Spleen (tissue), 11 donors: ENCODE measurements around the gene PRKCQ. TPM values are rescaled to one million over a fixed set of nuclear protein-coding genes. Genes with fewer than 3 reads are reported as not detected.
"Not testable (repeated sequence)": the region's sequence is repeated elsewhere in the genome, so short reads cannot be mapped to it uniquely, and the experiment has no call there.

Source experiments
- DNase-seq: peaks from one replicate; pipeline ENCODE4 v3.0.0-alpha.2; 2020
- H3K27ac ChIP-seq, 8 donors: fragments of 200-600 bp; sonication (generic) in 7 of 8; 1 replicate in 4 of 8; 2 replicates in 4 of 8; pipeline versions ENCODE4 v1.5.0 to v1.8.0; 2016 to 2021; ENCODE audit warnings: inconsistent platforms in 4 of 8, mild to moderate bottlenecking in 4 of 8, moderate library complexity in 1 of 8
- H3K27me3 ChIP-seq, 7 donors: fragments of 200-600 bp; sonication (generic) in 6 of 7; replicated peaks in 1 of 7; 1 replicate in 4 of 7; 2 replicates in 3 of 7; pipeline versions ENCODE4 v1.5.0 to v1.8.0; 2016 to 2021; ENCODE audit warnings: inconsistent platforms in 3 of 7, mild to moderate bottlenecking in 1 of 7
- H3K36me3 ChIP-seq, 6 donors: fragments of 200-600 bp; sonication (generic) in 5 of 6; 1 replicate in 4 of 6; 2 replicates in 2 of 6; pipeline versions ENCODE4 v1.5.0 to v1.8.0; 2016 to 2021; ENCODE audit warnings: inconsistent platforms in 2 of 6
- H3K4me1 ChIP-seq, 6 donors: fragments of 200-600 bp; sonication (generic) in 5 of 6; 1 replicate in 3 of 6; 2 replicates in 3 of 6; pipeline versions ENCODE4 v1.5.0 to v1.8.0; 2016 to 2021; ENCODE audit warnings: inconsistent platforms in 3 of 6
- H3K4me3 ChIP-seq, 8 donors: fragments of 200-600 bp; sonication (generic) in 7 of 8; 1 replicate in 4 of 8; 2 replicates in 4 of 8; pipeline versions ENCODE4 v1.5.0 to v1.8.0; 2016 to 2021; ENCODE audit warnings: inconsistent platforms in 4 of 8, mild to moderate bottlenecking in 4 of 8, moderate library complexity in 2 of 8
- H3K9me3 ChIP-seq, 8 donors: fragments of 200-600 bp; sonication (generic) in 7 of 8; 1 replicate in 4 of 8; 2 replicates in 4 of 8; pipeline versions ENCODE4 v1.5.0 to v1.8.0; 2016 to 2021; ENCODE audit warnings: inconsistent platforms in 4 of 8
- CTCF ChIP-seq, 11 experiments: fragments of 200-600 bp in 7 of 11; fragments of 450-650 bp in 4 of 11; sonication (generic) in 4 of 11; IDR thresholded peaks in 8 of 11; conservative IDR thresholded peaks in 3 of 11; 1 replicate in 7 of 11; 2 replicates in 4 of 11; pipeline versions ENCODE4 v1.4.0 to v1.8.0; 2016 to 2021; ENCODE audit warnings: antibody characterized with exemption in 11 of 11, inconsistent platforms in 4 of 11, mild to moderate bottlenecking in 1 of 11
- POLR2A ChIP-seq, 3 donors: fragments of 450-650 bp; IDR thresholded peaks; one replicate each; pipeline ENCODE4 v1.5.1; 2017; ENCODE audit warnings: antibody characterized with exemption in 3 of 3, mild to moderate bottlenecking in 1 of 3
- POLR2AphosphoS5 ChIP-seq, 3 donors: sonication (generic); formaldehyde crosslinking; IDR thresholded peaks; one replicate each; pipeline ENCODE4 v1.5.1; 2017; ENCODE audit warnings: antibody characterized with exemption in 3 of 3
- WGBS, 5 donors: extraction: QIAGEN DNeasy Blood & Tissue Kit in 3 of 5; methylation state at CpG; one replicate each; pipeline versions ENCODE4 v1.1.5 to v1.1.7; 2013 to 2018; 5-methylcytosine and 5-hydroxymethylcytosine counted together
- intact Hi-C: fragments of 100-400 bp; cut with DNase I; formaldehyde crosslinking; loops from one replicate; pipeline ENCODE4 v1.15.0; 2023; ENCODE audit warnings: low total_unique reads
- polyA plus RNA-seq, 3 donors: library from polyadenylated mRNA; stranded (reverse); fragments of 200-250 nt; gene quantifications; one replicate each; pipeline ENCODE4 v1.2.1, GENCODE V29; 2013
- total RNA-seq, 7 donors: library from RNA; depleted of rRNA in 3 of 7; stranded (reverse); fragments of >200 nt in 3 of 7; fragmentation: NEBNext Ultra II Directional in 4 of 7; extraction: Animal tissue kit (Norgen Biotek cat#: 25700) in 4 of 7; gene quantifications; one replicate each; pipeline versions ENCODE4 v1.1.0 to v1.2.1, GENCODE V29; 2016 to 2021
- donor health status: healthy with polysubstance abuse.
- donor health status: DM: no; HTN: no; CAD: no; lungs with moderate emphysema.
- donor health status: DM: no; HTN: no; CAD: no.
- donor health status: Bipolar disorder and iron deficiency.
- donor health status: healthy.
- donor health status: DM: no; HTN: no; CAD: no.
- donor health status: DM: yes; HTN: yes; CAD: no.

Gene PRKCQ
- total and polyA plus RNA-seq, 10 donors: 2.1 to 11.8 (median 8.1) TPM

- intact Hi-C loops: no loop called here
- H3K4me3 ChIP-seq: peak overlapping the region in 4 of 8 donors; percentile 64 to 93 (median 74)
Measured at GRCh38 chr10:6581778-6582228, 1.7 kb upstream of the PRKCQ start.

GRCh38 chr10:6581223-6581622, 1.1 kb upstream of the PRKCQ start:
- H3K27me3 ChIP-seq: peaks cover 0 to 40% (median 22%) of the 10 kb centered on the region in 7 donors
- intact Hi-C loops: not testable (repeated sequence)

More at GRCh38 chr10:6581778-6582228, 1.7 kb upstream of the PRKCQ start:
- H3K27ac ChIP-seq: peak overlapping the region in 5 of 8 donors; percentile 78 to 92 (median 86)
- peaks cover 0 to 71% (median 18%) of the 10 kb centered on the region in 6 donors for H3K4me1 ChIP-seq
- DNase-seq: no peak
- TF ChIP-seq CTCF (IDR thresholded peaks at IDR 0.05 in 8 of 11, conservative IDR thresholded peaks at IDR 0.05 in 3 of 11) (no peak), POLR2A (IDR thresholded peaks at IDR 0.05) (no peak), POLR2AphosphoS5 (IDR thresholded peaks at IDR 0.05) (no peak)
- H3K36me3 ChIP-seq: no peaks in the 10 kb centered on the region
- H3K27me3 ChIP-seq: peaks cover 0 to 34% (median 22%) of the 10 kb centered on the region in 7 donors
- H3K9me3 ChIP-seq: no peaks in the 10 kb centered on the region
- whole genome bisulfite sequencing, 5 donors: 78 to 86% (median 81%) methylated on average over 7 of the region's 7 CpGs

GRCh38 chr10:6580279-6581029, 378 bp upstream of the PRKCQ start:
- peaks cover 0 to 84% (median 30%) of the 10 kb centered on the region in 6 donors for H3K4me1 ChIP-seq
- H3K36me3 ChIP-seq: no peaks in the 10 kb centered on the region
- DNase-seq: peak; percentile 96
- peak in 6 of 11 experiments; percentile 40 to 81 (median 70) for TF ChIP-seq CTCF (IDR thresholded peaks at IDR 0.05 in 8 of 11, conservative IDR thresholded peaks at IDR 0.05 in 3 of 11)
- peak in 2 of 3 donors; percentile 55 to 61 for TF ChIP-seq POLR2AphosphoS5 (IDR thresholded peaks at IDR 0.05)
- no peak for TF ChIP-seq POLR2A (IDR thresholded peaks at IDR 0.05)
- WGBS, 5 donors: 1 to 3% (median 1%) methylated on average over 17 to 56 of the region's 56 CpGs
- peak overlapping the region; percentile 22 to 92 (median 79) for H3K27ac ChIP-seq
- peaks cover 0 to 42% (median 22%) of the 10 kb centered on the region in 7 donors for H3K27me3 ChIP-seq
- no peaks in the 10 kb centered on the region for H3K9me3 ChIP-seq
- H3K4me3 ChIP-seq: peak overlapping the region; percentile 44 to 93 (median 69)
- intact Hi-C loops: no loop called here

More at GRCh38 chr10:6581223-6581622, 1.1 kb upstream of the PRKCQ start:
- not testable (repeated sequence) for H3K36me3 ChIP-seq, H3K9me3 ChIP-seq, DNase-seq
- Histone ChIP-seq H3K4me3 (peak overlapping the region; percentile 44 to 93 (median 69)), H3K27ac (peak overlapping the region in 6 of 8 donors; percentile 74 to 92 (median 82)), H3K4me1 (peaks cover 0 to 76% (median 23%) of the 10 kb centered on the region in 6 donors)
- 30 to 36% (median 31%) methylated on average over 7 of the region's 7 CpGs for WGBS, 5 donors

- DNase-seq: no peak
- H3K36me3 ChIP-seq: no peaks in the 10 kb centered on the region
- peak overlapping the region; percentile 48 to 92 (median 78) for H3K27ac ChIP-seq
- no peak for TF ChIP-seq POLR2AphosphoS5 (IDR thresholded peaks at IDR 0.05)
- no peak for TF ChIP-seq POLR2A (IDR thresholded peaks at IDR 0.05)
- no peak for TF ChIP-seq CTCF (IDR thresholded peaks at IDR 0.05 in 8 of 11, conservative IDR thresholded peaks at IDR 0.05 in 3 of 11)
- peak overlapping the region; percentile 30 to 93 (median 69) for H3K4me3 ChIP-seq
- H3K27me3 ChIP-seq: peaks cover 0 to 42% (median 22%) of the 10 kb centered on the region in 7 donors
- H3K4me1 ChIP-seq: peaks cover 0 to 95% (median 32%) of the 10 kb centered on the region in 6 donors
- H3K9me3 ChIP-seq: no peaks in the 10 kb centered on the region
- intact Hi-C loops: no loop called here
- WGBS, 5 donors: 11 to 22% (median 16%) methylated on average over 16 of the region's 16 CpGs
Measured at GRCh38 chr10:6579183-6579903, 733 bp downstream of the PRKCQ start.
